Measurements from ENCODE around the gene RAD1. TPM values are rescaled to one million over a fixed set of nuclear protein-coding genes. Genes with fewer than 3 reads are reported as not detected.

Gene RAD1
- total and polyA plus RNA-seq, 2 donors (not counting 1 experiment from before 2014, with no cell fraction given): 7.8 to 25.9 TPM

DNA sequence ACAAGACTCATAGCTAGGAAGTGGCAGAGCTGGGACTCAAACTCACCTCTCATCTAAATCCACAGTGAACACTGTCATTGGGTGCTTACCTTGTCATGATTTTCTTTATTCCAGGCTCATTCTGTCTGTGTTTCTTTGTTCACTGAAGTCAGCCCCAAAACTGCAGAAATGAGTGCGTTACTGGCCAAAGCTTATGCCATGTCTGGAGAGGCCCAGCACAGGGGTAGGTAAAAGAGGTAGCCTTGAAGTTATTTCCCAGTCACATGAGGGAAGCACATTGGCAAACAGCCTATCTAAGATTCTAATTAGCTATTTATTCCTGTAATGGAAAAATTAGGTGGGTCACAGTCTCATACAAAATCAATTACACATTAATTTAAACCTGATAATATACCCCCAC lies 46.5 kb downstream of the RAD1 start:
- ChIA-PET CTCF (interaction anchor here (0.6 kb wide), 1 partner anchor 28 kb away, joined by 3 read pairs; no protein-coding TSS in a partner anchor), POLR2A (no interaction called here)
- no peaks in the 10 kb centered on the region for H3K36me3 ChIP-seq (replicated peaks in 1 of 2; ENCODE audit: control extremely low read depth in 1 of 2, control insufficient read depth in 1 of 2, extremely low read depth in 1 of 2, insufficient read depth in 2 of 2, low read length in 1 of 2)
- DNase-seq (no peak), ATAC-seq (ENCODE audit: low read depth) (no peak)
- no peak for TF ChIP-seq CTCF (IDR thresholded peaks at IDR 0.05)
- TF ChIP-seq EZH2 (IDR thresholded peaks at IDR 0.05; ENCODE audit: borderline replicate concordance, insufficient read depth, low read depth, low read length, poor library complexity, severe bottlenecking): no peak
- H3K27me3 ChIP-seq (replicated peaks in 1 of 4; ENCODE audit: control extremely low read depth in 1 of 4, control insufficient read depth in 3 of 4, insufficient read depth in 4 of 4, low read length in 3 of 4): no peaks in the 10 kb centered on the region
- Mint-ChIP-seq H3K4me3 (no peak overlapping the region), H3K27me3 (peaks cover 5% of the 10 kb centered on the region), H3K9me3 (ENCODE audit: insufficient read depth) (no peaks in the 10 kb centered on the region), H3K4me1 (no peaks in the 10 kb centered on the region), H3K27ac (no peak overlapping the region)
- H3K9me3 ChIP-seq (ENCODE audit: control extremely low read depth in 1 of 3, control insufficient read depth in 2 of 3, insufficient read depth in 1 of 3, low read length in 2 of 3): no peaks in the 10 kb centered on the region
- no peak overlapping the region for H2AFZ ChIP-seq (ENCODE audit: insufficient read depth, low read depth, low read length, poor library complexity, severe bottlenecking)
- no peaks in the 10 kb centered on the region for H3K4me1 ChIP-seq (ENCODE audit: control insufficient read depth in 2 of 2, insufficient read depth in 2 of 2, low read length in 2 of 2)
- H3K4me2 ChIP-seq (replicated peaks; ENCODE audit: low read depth, low read length, poor library complexity, severe bottlenecking): no peak overlapping the region
- intact Hi-C loops (cut with micrococcal nuclease): no loop called here
- WGBS (ENCODE audit: insufficient coverage): 100% methylated on average over 1 of the region's 1 CpG
- H3K9ac ChIP-seq (ENCODE audit: low read length): no peak overlapping the region
- H3K4me3 ChIP-seq (ENCODE audit: control extremely low read depth in 1 of 5, extremely low read depth in 1 of 5, insufficient read depth in 1 of 5, low read depth in 2 of 5, low read length in 4 of 5): no peak overlapping the region
- H3K79me2 ChIP-seq (ENCODE audit: control insufficient read depth, insufficient read depth, low read length): no peaks in the 10 kb centered on the region
- H4K20me1 ChIP-seq (ENCODE audit: control insufficient read depth, insufficient read depth, low read length, poor library complexity, severe bottlenecking): no peaks in the 10 kb centered on the region
- H3K27ac ChIP-seq (ENCODE audit: low read length in 2 of 2): no peak overlapping the region

DNA sequence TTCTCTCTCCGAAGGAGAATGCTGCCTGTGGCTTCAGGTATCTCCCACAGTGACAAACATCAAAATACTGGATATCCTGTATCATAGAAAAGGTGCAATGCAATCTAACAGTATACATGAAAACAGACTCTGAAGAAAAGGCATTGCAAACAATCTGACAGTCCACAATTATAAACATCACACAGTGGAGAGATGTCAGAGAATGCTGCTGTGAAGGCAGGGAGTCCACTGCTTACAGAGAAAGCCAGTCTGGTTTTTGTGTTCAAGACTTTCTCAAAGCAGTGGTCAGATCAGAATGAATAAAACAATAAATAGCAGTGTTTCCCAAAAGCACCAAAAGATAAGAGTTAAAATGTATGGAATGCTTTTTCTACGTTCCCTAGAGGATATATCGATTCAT lies 47.6 kb downstream of the RAD1 start:
- no peak for ATAC-seq (ENCODE audit: low read depth)
- H2AFZ ChIP-seq (ENCODE audit: insufficient read depth, low read depth, low read length, poor library complexity, severe bottlenecking): no peak overlapping the region
- ChIA-PET CTCF (no interaction called here), POLR2A (no interaction called here)
- Mint-ChIP-seq H3K27ac (no peak overlapping the region), H3K27me3 (peaks cover 5% of the 10 kb centered on the region), H3K9me3 (ENCODE audit: insufficient read depth) (no peaks in the 10 kb centered on the region), H3K4me1 (no peaks in the 10 kb centered on the region), H3K4me3 (no peak overlapping the region)
- intact Hi-C loops (cut with micrococcal nuclease): no loop called here
- no peaks in the 10 kb centered on the region for H3K9me3 ChIP-seq (ENCODE audit: control extremely low read depth in 1 of 3, control insufficient read depth in 2 of 3, insufficient read depth in 1 of 3, low read length in 2 of 3)
- H3K4me3 ChIP-seq (ENCODE audit: control extremely low read depth in 1 of 5, extremely low read depth in 1 of 5, insufficient read depth in 1 of 5, low read depth in 2 of 5, low read length in 4 of 5): no peak overlapping the region
- H3K27ac ChIP-seq (ENCODE audit: low read length in 2 of 2): no peak overlapping the region
- H3K4me2 ChIP-seq (replicated peaks; ENCODE audit: low read depth, low read length, poor library complexity, severe bottlenecking): no peak overlapping the region
- TF ChIP-seq CTCF (IDR thresholded peaks at IDR 0.05) (no peak), EZH2 (IDR thresholded peaks at IDR 0.05; ENCODE audit: borderline replicate concordance, insufficient read depth, low read depth, low read length, poor library complexity, severe bottlenecking) (no peak)
- H3K79me2 ChIP-seq (ENCODE audit: control insufficient read depth, insufficient read depth, low read length): no peaks in the 10 kb centered on the region
- H3K9ac ChIP-seq (ENCODE audit: low read length): no peak overlapping the region
- no CpG with 5 or more reads among the region's 3 CpGs for WGBS (ENCODE audit: insufficient coverage)
- H4K20me1 ChIP-seq (ENCODE audit: control insufficient read depth, insufficient read depth, low read length, poor library complexity, severe bottlenecking): no peaks in the 10 kb centered on the region
- no peak for DNase-seq
- no peaks in the 10 kb centered on the region for H3K36me3 ChIP-seq (replicated peaks in 1 of 2; ENCODE audit: control extremely low read depth in 1 of 2, control insufficient read depth in 1 of 2, extremely low read depth in 1 of 2, insufficient read depth in 2 of 2, low read length in 1 of 2)
- no peaks in the 10 kb centered on the region for H3K4me1 ChIP-seq (ENCODE audit: control insufficient read depth in 2 of 2, insufficient read depth in 2 of 2, low read length in 2 of 2)
- no peaks in the 10 kb centered on the region for H3K27me3 ChIP-seq (replicated peaks in 1 of 4; ENCODE audit: control extremely low read depth in 1 of 4, control insufficient read depth in 3 of 4, insufficient read depth in 4 of 4, low read length in 3 of 4)
